Thyroid gland (tissue), 4 donors: Measurements from ENCODE around the gene ZBTB16.

Source experiments
- POLR2A ChIP-seq, 2 donors: fragments of 450-650 bp; IDR thresholded peaks; one replicate each; pipeline ENCODE4 v1.6.1; 2017; ENCODE audit warnings: antibody characterized with exemption in 2 of 2, mild to moderate bottlenecking in 2 of 2, moderate library complexity in 1 of 2
- TF ChIP-seq, protein P1 (sequence below), 6 experiments: fragments of 200-600 bp in 3 of 6; fragments of 450-650 bp in 3 of 6; sonication (generic) in 3 of 6; IDR thresholded peaks; one replicate each; pipeline ENCODE4 v1.5.1; 2016 to 2019; ENCODE audit warnings: antibody characterized with exemption in 6 of 6, mild to moderate bottlenecking in 2 of 6, inconsistent platforms in 1 of 6, moderate library complexity in 1 of 6

DNA sequence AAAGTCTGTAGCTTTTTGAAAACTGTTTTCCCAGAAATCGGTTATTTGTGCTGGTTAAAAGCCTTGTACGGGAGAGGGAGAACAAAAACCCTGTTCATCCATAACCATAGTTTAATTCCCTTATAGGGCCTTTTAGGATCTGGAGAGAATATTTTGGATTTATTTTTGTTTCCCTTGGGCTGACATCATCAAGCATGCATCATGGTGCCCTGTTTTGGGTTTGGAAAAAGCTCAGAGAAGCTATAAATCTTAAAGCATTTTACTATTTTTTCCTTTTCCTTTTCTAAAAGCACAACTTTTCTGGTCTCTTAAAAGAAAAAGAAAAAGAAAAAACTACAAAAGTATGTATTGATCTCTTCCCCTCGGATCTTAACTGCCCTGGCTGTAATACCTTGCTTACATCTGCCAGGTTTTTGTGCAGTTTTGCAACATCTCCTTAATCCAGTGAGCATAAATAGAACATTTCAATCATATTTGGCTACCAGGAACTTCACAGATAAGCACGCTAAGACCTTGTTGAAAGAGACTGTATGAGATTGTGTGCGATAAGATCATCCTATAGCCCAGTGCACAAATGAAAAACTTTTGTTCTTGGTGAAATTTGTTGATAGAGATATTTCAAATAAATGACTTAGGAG is 88.0 kb downstream of the ZBTB16 start:
- TF ChIP-seq, protein P1, sequence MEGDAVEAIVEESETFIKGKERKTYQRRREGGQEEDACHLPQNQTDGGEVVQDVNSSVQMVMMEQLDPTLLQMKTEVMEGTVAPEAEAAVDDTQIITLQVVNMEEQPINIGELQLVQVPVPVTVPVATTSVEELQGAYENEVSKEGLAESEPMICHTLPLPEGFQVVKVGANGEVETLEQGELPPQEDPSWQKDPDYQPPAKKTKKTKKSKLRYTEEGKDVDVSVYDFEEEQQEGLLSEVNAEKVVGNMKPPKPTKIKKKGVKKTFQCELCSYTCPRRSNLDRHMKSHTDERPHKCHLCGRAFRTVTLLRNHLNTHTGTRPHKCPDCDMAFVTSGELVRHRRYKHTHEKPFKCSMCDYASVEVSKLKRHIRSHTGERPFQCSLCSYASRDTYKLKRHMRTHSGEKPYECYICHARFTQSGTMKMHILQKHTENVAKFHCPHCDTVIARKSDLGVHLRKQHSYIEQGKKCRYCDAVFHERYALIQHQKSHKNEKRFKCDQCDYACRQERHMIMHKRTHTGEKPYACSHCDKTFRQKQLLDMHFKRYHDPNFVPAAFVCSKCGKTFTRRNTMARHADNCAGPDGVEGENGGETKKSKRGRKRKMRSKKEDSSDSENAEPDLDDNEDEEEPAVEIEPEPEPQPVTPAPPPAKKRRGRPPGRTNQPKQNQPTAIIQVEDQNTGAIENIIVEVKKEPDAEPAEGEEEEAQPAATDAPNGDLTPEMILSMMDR (IDR thresholded peaks at IDR 0.05), result no peak
- no peak for TF ChIP-seq POLR2A (IDR thresholded peaks at IDR 0.05)
